ENCODE measurements around the gene ACTR5. TPM values are rescaled to one million over a fixed set of nuclear protein-coding genes. Genes with fewer than 3 reads are reported as not detected.

ACTR5 gene
- total and polyA plus RNA-seq, 2 of the 13 experiments (the other 11 are each of a cell fraction or from before 2014, with no cell fraction given) = 19.5 to 20.5 TPM

DNA sequence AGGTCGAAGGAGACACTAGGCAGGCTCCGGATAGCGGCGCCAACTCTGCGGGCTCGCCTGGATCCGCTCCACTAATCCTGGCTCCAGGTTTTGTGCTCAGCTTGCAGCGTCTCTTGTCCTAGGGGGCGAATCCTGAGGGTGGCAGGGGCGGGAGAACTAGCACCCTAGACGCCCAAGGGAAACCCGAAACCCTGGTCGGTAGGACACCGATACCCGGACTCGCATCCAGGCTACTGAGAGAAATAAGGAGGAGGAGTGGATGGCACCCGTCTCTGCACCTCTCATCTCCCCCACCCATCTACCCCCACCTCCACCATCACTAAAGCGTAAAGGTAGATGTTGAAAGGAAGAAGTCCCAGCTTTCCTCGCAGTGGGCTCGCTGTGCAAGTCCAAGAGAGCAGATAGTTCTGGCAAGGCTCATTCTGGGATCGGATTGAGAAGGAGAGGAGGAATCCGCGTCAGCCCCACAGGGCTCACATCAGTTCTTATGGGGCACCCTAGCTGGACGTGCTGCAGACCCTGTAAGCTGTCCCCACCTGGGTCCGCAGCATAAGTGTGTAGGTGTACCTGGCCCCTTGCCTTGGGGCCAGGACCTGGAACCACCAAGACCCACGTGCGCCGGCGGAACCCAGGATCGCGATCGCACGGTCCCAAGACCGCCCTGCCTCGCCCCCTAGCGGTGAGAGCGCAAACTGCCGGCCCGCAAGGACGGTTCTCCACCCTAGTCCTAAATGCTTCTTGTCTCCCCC, 17.1 kb upstream of the ACTR5 start (continued):
- TF ChIP-seq ZNF224 (CRISPR knock-in tag; IDR thresholded peaks at IDR 0.05) (peak; percentile 90; the same call in 1 of the 2 replicates), SNAI1 (CRISPR knock-in tag; IDR thresholded peaks at IDR 0.05; ENCODE audit: borderline replicate concordance) (no peak), BCL3 (CRISPR knock-in tag; IDR thresholded peaks at IDR 0.05) (no peak; the same call in 1 of the 2 replicates), ZNF678 (CRISPR knock-in tag; IDR thresholded peaks at IDR 0.05) (no peak; the same call in 1 of the 2 replicates), HOXD1 (CRISPR knock-in tag; IDR thresholded peaks at IDR 0.05) (no peak), SALL1 (CRISPR knock-in tag; IDR thresholded peaks at IDR 0.05) (peak; percentile 65), ZNF30 (CRISPR knock-in tag; IDR thresholded peaks at IDR 0.05) (no peak), TAF1 (CRISPR knock-in tag; IDR thresholded peaks at IDR 0.05) (0 out of 2 replicates have a peak, but pooled peaks have one; percentile 16), CEBPB (IDR thresholded peaks at IDR 0.05; ENCODE audit: borderline replicate concordance, low read depth, low read length) (no peak), ZNF672 (CRISPR knock-in tag; IDR thresholded peaks at IDR 0.05) (no peak), ZNF687 (CRISPR knock-in tag; IDR thresholded peaks at IDR 0.05) (peak; percentile 87), NFAT5 (CRISPR knock-in tag; IDR thresholded peaks at IDR 0.05) (no peak), HNRNPUL1 (IDR thresholded peaks at IDR 0.05; ENCODE audit: low read depth, low read length) (no peak), DNMT3B (CRISPR knock-in tag; conservative IDR thresholded peaks at IDR 0.05) (0 out of 2 replicates have a peak, but pooled peaks have one; percentile 55), ZBTB7A (CRISPR knock-in tag; IDR thresholded peaks at IDR 0.05) (0 out of 2 replicates have a peak, but pooled peaks have one; percentile 43), ZNF75D (CRISPR knock-in tag; IDR thresholded peaks at IDR 0.05; ENCODE audit: borderline replicate concordance) (no peak), KAT2B (IDR thresholded peaks at IDR 0.05; ENCODE audit: borderline replicate concordance, low read depth, low read length) (no peak)
- TF ChIP-seq, protein P1, sequence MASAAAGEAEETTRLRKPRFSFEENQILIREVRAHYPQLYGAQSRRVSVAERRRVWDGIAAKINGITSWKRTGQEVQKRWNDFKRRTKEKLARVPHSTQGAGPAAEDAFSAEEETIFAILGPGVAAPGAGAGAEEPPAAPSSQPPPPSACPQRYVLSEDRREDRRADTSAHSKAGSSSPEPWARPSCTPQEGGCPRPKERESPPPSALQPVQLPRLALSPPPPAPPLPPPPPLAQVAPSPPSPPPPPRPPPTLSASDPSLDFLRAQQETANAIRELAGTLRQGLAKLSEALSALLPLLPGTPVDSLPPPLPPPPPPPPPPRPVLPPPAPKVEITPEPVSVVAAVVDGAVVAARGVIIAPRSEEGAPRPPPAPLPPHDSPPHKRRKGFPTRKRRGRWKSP (CRISPR knock-in tag; IDR thresholded peaks at IDR 0.05) = 0 out of 2 replicates have a peak, but pooled peaks have one; percentile 72
